ENCODE results near the gene ZNF580. TPM values are rescaled to one million over a fixed set of nuclear protein-coding genes. Genes with fewer than 3 reads are reported as not detected.

The ZNF580 gene
- total RNA-seq, 2 experiments from 2014 or later, result 24.4 to 50.0 TPM

DNA sequence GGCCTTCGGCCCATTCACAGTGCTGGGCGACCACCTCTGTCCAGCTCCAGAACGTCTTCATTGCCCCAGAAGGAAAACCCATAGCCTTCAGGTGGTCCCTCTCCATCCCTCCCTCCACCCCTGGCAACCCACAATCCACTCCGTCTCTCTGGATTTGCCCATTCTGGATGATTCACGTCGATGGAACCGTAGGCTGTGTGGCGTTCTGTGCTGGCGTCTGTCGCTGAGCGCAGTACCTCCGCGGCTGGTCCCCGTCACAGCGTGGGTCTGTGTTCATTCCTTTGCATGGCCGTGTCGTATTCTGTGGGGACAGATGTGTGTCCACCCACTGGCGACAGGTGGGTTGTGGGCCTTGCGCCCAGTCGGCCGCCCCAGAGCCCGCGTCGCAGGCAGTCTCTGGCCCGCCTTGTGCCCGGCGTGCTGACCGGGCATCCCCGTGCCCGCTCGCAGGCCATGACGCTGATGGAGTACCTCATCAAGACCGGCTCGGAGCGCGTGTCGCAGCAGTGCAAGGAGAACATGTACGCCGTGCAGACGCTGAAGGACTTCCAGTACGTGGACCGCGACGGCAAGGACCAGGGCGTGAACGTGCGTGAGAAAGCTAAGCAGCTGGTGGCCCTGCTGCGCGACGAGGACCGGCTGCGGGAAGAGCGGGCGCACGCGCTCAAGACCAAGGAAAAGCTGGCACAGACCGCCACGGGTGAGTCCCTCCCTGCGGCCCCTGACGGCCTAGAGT lies 44.3 kb downstream of the ZNF580 start:
- intact Hi-C loops (cut with micrococcal nuclease; ENCODE audit: unreplicated experiment), result no loop called here
- ChIA-PET CTCF (ENCODE audit: unreplicated experiment) (no interaction called here), POLR2A (no interaction called here)
- no peaks in the 10 kb centered on the region for H4K20me1 ChIP-seq (ENCODE audit: insufficient read depth, low read length)
- H3K9me2 ChIP-seq (ENCODE audit: insufficient read depth, low read length), result no peaks in the 10 kb centered on the region
- H2AFZ ChIP-seq (ENCODE audit: low read length), result no peak overlapping the region
- no peaks in the 10 kb centered on the region for H3K9me3 ChIP-seq (ENCODE audit: low read length)
- H3K79me2 ChIP-seq (ENCODE audit: insufficient read depth, low read depth, low read length), result peaks cover 49% of the 10 kb centered on the region
- no TSS peak for BruUV-seq (replicated peaks)
- H3K4me2 ChIP-seq (ENCODE audit: low read length), result no peak overlapping the region
- no peak for DNase-seq (ENCODE audit: low spot score)
- H3K4me1 ChIP-seq (ENCODE audit: insufficient read depth, low read length, poor library complexity, severe bottlenecking), result peaks cover 7% of the 10 kb centered on the region
- no peak overlapping the region for H3K4me3 ChIP-seq (ENCODE audit: low read depth, low read length, poor library complexity, severe bottlenecking)
- H3K27ac ChIP-seq (ENCODE audit: low read depth, low read length, poor library complexity, severe bottlenecking), result no peak overlapping the region
- H3K36me3 ChIP-seq (ENCODE audit: insufficient read depth, low read length), result peaks cover 96% of the 10 kb centered on the region
- TF ChIP-seq, protein P1, sequence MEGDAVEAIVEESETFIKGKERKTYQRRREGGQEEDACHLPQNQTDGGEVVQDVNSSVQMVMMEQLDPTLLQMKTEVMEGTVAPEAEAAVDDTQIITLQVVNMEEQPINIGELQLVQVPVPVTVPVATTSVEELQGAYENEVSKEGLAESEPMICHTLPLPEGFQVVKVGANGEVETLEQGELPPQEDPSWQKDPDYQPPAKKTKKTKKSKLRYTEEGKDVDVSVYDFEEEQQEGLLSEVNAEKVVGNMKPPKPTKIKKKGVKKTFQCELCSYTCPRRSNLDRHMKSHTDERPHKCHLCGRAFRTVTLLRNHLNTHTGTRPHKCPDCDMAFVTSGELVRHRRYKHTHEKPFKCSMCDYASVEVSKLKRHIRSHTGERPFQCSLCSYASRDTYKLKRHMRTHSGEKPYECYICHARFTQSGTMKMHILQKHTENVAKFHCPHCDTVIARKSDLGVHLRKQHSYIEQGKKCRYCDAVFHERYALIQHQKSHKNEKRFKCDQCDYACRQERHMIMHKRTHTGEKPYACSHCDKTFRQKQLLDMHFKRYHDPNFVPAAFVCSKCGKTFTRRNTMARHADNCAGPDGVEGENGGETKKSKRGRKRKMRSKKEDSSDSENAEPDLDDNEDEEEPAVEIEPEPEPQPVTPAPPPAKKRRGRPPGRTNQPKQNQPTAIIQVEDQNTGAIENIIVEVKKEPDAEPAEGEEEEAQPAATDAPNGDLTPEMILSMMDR (conservative IDR thresholded peaks at IDR 0.05; ENCODE audit: low read length), result no peak
- TF ChIP-seq EZH2phosphoT487 (IDR thresholded peaks at IDR 0.05; ENCODE audit: borderline replicate concordance, low read depth, low read length), result no peak

- intact Hi-C loops (cut with micrococcal nuclease; ENCODE audit: unreplicated experiment), result no loop called here
- Histone ChIP-seq H3K9me3 (ENCODE audit: low read length) (no peaks in the 10 kb centered on the region), H3K4me2 (ENCODE audit: low read length) (no peak overlapping the region), H2AFZ (ENCODE audit: low read length) (no peak overlapping the region), H3K79me2 (ENCODE audit: insufficient read depth, low read depth, low read length) (peaks cover 42% of the 10 kb centered on the region), H3K4me1 (ENCODE audit: insufficient read depth, low read length, poor library complexity, severe bottlenecking) (peaks cover 3% of the 10 kb centered on the region), H3K4me3 (ENCODE audit: low read depth, low read length, poor library complexity, severe bottlenecking) (no peak overlapping the region), H3K36me3 (ENCODE audit: insufficient read depth, low read length) (peaks cover 96% of the 10 kb centered on the region), H3K27ac (ENCODE audit: low read depth, low read length, poor library complexity, severe bottlenecking) (no peak overlapping the region), H4K20me1 (ENCODE audit: insufficient read depth, low read length) (no peaks in the 10 kb centered on the region), H3K9me2 (ENCODE audit: insufficient read depth, low read length) (no peaks in the 10 kb centered on the region)
- BruUV-seq (replicated peaks), result no TSS peak
- no peak for DNase-seq (ENCODE audit: low spot score)
- TF ChIP-seq EZH2phosphoT487 (IDR thresholded peaks at IDR 0.05; ENCODE audit: borderline replicate concordance, low read depth, low read length), result no peak
- TF ChIP-seq, protein P1 (conservative IDR thresholded peaks at IDR 0.05; ENCODE audit: low read length), result no peak
- CTCF ChIA-PET (ENCODE audit: unreplicated experiment), result no interaction called here
- POLR2A ChIA-PET, result no interaction called here
Observed at GRCh38 chr19:55685776-55686175, 45.0 kb downstream of the ZNF580 start.

- H3K4me3 ChIP-seq (ENCODE audit: low read depth, low read length, poor library complexity, severe bottlenecking), result no peak overlapping the region
- POLR2A ChIA-PET, result no interaction called here
- H4K20me1 ChIP-seq (ENCODE audit: insufficient read depth, low read length), result no peaks in the 10 kb centered on the region
- H3K9me3 ChIP-seq (ENCODE audit: low read length), result no peaks in the 10 kb centered on the region
- H3K36me3 ChIP-seq (ENCODE audit: insufficient read depth, low read length), result peaks cover 96% of the 10 kb centered on the region
- BruUV-seq (replicated peaks), result no TSS peak
- no peak overlapping the region for H3K4me2 ChIP-seq (ENCODE audit: low read length)
- CTCF ChIA-PET (ENCODE audit: unreplicated experiment), result no interaction called here
- TF ChIP-seq EZH2phosphoT487 (IDR thresholded peaks at IDR 0.05; ENCODE audit: borderline replicate concordance, low read depth, low read length), result no peak
- TF ChIP-seq, protein P1 (conservative IDR thresholded peaks at IDR 0.05; ENCODE audit: low read length), result no peak
- no peak overlapping the region for H3K27ac ChIP-seq (ENCODE audit: low read depth, low read length, poor library complexity, severe bottlenecking)
- peaks cover 35% of the 10 kb centered on the region for H3K79me2 ChIP-seq (ENCODE audit: insufficient read depth, low read depth, low read length)
- intact Hi-C loops (cut with micrococcal nuclease; ENCODE audit: unreplicated experiment), result no loop called here
- H3K4me1 ChIP-seq (ENCODE audit: insufficient read depth, low read length, poor library complexity, severe bottlenecking), result no peaks in the 10 kb centered on the region
- H3K9me2 ChIP-seq (ENCODE audit: insufficient read depth, low read length), result no peaks in the 10 kb centered on the region
- DNase-seq (ENCODE audit: low spot score), result no peak
- H2AFZ ChIP-seq (ENCODE audit: low read length), result no peak overlapping the region
Observed at GRCh38 chr19:55686311-55687050, 45.7 kb downstream of the ZNF580 start.

Data from OCI-LY7 (cell line).